GM21619 (cell line): ENCODE measurements around the gene CWH43.
"Not testable (repeated sequence)": the region's sequence is repeated elsewhere in the genome, so short reads cannot be mapped to it uniquely, and the experiment has no call there.

Experiments
- ATAC-seq: cut with Tn5 transposase; IDR thresholded peaks from one replicate; pipeline ENCODE4 v1.9.1; 2021; ENCODE audit not compliant: unreplicated experiment

The CWH43 gene

DNA sequence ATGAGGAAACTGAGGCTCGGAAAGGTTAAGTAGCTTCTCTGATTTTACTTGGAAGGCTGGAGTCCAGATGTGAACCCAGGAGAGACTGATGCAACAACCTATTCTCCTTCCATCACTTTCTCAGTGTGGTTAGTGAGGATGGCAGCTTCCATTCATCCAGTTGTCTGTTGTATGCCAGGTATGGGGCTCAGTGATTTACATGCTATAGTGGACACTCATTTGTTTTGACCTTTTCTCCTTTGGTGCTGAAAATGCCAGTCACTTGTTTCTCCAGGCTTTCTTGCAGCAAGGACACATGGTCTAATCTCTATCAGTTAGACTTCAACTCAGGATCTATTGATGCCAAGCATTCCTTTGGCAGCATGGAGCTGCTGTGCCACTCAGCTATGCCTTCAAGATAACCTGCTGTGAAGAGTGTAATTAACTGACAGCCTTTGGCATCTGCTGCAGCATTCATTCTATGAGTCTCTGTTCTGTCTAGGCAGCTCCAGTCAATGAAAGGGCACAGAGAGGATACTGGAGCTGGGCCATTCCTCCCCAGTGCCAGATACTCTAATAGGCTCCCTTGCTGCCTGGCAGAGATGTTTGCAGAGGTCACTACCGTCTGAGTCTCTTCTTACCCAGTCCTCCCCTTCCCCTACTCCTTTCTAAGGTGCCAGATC is 11.0 kb upstream of the CWH43 start:
- ATAC-seq = no peak

DNA sequence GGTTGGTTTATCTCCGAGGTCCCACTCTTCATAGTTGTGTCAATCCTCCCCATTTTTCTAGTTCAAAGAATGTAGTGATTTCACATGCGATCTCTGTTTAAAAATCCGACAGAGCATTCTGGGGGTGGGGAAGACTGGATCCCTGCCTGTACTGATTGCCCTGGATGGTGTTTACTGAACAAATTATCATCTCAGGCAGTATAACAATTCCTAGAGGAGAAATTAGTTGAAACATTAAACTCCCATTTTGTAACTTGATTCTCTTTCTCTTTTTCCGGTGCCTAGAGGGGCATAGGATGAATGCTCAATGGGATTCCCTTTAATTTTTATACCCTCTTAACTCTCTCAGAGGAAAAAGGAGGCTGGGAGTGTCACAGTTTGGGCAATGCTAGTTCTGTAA is 10.0 kb upstream of the CWH43 start:
- no peak for ATAC-seq

DNA sequence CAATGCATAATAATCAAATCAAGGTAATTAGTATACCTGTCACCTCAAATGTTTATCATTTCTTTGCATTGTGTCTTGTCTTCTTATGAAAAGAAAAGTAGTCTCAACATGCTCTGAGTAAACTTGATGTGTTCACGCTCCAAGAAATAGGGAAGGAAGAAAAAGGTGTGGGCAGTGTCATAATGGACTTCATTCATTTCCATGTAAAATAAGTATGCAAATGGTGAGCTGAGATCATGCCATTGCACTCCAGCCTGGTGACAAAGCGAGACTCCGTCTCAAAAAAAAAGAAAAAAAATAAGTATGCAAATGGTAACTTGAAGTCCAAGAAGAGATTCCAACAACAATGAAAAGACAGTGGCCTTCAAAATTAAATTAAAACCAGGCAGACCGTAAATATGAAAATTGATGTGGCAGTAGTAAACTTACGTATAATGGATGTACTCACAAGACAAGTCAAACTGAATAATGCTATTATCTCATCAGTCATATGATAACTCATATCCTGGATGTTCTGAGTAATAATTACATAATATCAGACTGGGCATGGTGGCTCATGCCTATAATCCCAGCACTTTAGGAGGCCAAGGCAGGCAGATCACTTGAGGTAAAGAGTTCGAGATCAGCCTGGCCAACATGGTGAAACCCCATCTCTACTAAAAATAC is 6.0 kb upstream of the CWH43 start:
- no peak for ATAC-seq

DNA sequence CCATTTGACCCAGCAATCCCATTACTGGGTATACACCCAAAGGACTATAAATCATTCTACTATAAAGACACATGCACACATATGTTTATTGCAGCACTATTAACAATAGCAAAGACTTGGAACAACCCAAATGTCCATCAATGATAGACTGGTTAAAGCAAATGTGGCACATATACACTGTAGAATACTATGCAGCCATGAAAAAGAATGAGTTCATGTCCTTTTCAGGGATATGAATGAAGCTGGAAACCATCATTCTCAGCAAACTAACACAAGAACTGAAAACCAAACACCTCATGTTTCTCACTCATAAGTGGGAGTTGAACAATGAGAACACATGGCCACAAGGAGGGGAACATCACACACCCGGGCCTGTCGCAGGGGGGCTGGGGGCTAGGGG is 2.1 kb upstream of the CWH43 start:
- ATAC-seq = not testable (repeated sequence)

DNA sequence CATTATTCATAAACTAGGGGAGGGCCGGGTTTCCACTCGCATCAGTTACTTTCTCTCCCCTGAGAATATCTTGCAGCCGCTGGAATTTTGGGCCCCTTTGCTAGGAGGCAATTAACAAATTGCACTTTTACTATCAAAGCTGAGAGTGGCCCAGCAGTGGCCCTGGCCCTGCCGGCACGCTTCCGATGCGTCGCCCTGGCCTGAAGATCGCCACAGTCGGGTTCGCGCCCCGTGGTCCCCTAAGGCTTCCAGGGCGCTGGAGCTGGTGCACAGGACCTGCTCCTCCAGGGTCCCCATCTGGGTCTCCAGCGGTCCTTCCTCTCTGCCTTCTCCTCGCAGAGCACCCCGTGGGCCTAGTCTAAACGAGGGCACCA is 486 bp upstream of the CWH43 start:
- ATAC-seq = no peak

DNA sequence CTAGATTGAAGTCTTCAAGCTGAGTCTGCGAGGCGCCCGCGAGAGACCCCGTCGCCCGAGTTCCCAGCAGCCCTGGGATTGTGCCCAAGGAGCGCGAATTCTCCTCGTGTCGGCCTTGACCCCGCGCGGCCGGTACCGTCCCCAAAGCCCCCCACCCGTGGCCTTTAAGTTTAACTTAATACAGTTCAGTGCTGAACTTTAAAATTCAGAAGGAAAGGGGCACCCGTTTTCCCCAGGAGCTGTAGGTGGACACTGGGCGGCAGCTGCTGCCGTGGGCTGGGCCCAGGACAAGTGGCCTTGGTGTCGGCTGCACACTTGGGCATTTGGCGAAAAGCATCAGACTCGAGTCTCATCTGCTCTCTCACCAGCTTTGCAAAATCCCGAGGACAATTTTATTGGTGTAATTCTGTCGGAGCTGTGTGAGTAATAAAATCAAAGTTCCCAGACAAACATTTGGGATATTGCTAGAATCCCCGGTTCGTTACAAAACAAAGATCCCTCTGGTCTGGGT is 634 bp downstream of the CWH43 start:
- ATAC-seq = no peak

DNA sequence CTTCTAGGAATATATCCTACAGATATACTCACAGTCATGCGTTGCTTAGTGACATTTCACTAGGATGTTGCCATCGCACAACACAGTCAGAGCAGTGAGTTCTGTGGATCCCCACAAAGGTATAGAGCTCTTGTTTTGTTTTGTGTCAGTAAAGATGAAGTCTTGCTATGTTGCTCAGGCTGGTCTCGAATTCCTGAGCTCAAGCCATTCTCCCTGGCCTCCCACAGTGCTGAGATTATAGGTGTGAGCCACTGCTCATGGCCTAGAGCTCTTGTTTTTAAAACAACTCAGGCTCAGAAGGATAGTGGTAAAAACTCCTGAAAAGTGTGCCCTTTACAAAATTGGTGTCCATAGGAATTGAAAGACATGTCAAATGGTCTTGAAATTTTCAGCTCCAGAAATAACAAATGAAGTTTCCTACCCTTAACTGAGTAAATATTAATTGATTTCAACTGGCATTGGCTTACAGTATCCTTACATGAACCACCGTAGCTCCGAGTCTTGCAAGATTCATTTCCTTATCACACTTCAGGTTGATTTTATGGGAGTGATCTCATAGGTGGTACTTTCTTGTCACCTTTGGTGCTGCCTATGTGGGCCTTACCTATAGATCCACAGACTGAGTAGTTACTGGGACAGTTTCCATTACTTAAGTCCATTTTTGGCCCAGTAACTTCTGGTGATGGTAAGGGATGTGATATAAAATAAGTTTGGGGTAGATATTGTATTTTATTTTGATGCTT is 3.6 kb downstream of the CWH43 start:
- ATAC-seq = no peak

DNA sequence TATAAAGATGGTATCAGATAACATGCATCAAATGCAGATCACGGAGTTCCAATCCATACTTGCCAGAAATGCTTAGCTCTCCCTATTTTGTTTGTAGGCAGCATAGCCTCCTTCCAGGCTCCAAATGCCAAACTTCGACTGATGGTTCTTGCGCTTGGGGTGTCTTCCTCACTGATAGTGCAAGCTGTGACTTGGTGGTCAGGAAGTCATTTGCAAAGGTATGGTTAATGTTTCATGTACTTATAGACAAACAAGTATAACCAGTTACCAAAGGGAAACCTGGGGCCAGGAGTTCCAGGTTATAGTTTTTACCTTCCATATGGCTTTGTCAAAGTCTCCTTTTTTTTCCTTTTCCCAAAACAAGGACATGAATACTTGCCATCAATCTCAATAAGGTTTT is 5.3 kb downstream of the CWH43 start:
- ATAC-seq = no peak

DNA sequence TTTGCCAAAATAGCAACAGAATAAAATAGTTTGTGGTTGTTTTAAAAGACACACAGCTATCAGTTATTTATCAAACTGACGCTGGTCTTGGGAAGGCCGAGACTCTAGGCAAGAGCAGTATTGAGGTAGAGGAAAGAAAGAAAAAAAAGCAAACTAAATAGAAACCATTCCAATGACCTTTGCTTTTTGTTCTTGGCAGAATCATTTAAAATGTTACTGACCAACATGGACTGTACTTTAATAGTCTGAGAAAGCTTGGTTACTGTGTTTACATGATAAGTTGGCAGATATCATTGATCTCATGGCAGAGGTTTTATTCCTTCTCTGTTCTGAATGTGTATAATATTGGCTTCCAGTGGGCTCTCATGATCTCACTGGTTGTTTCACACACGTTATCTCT is 11.9 kb downstream of the CWH43 start:
- ATAC-seq = no peak

DNA sequence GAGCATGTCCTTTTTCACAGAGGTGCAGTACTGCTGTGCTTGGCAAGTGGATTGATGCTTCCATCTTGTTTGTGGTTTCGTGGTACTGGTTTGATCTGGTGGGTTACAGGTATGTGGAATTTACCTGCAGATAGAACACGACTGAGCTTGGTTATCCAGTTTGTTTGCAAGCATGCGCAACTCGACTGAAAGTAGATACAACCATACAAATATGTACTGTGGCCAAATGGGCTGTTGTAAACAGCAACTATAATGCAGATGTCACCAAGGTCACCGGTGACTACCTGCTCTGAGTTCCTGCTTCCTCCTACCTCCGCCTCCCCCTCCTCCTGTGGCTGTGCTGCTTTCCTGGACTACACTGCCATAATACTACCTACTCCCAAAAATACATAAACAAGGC is 12.4 kb downstream of the CWH43 start:
- no peak for ATAC-seq

DNA sequence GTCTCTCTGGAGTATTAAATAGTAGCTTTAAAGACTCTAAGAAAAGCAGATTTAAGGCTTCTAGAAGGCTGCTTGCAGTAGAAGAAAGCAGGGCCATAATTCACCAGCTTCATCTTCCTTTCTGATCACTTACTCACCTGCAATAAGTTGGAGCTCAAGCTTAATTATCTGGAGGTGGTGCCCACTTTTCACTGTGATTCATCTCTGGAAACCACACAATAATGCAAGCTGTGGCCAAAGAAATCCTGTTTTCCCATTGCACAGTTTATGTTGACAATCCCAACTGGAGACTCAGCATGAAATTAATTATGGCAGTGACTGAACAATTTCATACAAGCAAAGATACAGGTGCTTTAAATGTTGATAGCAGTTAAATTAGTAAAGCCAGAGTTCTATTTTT is 14.7 kb downstream of the CWH43 start:
- ATAC-seq = no peak

DNA sequence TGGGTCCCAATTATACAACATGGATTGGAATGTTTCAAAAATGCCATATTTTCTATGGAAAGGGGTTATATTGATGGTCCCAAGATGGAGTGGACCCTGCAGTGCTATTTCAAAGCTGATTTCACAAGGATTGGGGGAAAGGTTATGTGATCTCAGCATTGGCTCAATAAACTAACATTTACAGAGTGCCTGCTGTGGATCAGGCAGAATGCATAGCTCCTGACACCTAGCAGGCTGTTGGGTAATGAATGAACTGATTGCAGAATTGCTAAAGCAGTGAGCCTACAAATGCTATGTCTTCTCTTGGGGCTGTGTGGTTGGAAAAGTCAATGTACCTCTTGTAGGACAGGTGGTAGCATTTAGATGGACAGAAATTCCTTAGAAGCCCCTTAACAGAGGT is 16.9 kb downstream of the CWH43 start:
- no peak for ATAC-seq

DNA sequence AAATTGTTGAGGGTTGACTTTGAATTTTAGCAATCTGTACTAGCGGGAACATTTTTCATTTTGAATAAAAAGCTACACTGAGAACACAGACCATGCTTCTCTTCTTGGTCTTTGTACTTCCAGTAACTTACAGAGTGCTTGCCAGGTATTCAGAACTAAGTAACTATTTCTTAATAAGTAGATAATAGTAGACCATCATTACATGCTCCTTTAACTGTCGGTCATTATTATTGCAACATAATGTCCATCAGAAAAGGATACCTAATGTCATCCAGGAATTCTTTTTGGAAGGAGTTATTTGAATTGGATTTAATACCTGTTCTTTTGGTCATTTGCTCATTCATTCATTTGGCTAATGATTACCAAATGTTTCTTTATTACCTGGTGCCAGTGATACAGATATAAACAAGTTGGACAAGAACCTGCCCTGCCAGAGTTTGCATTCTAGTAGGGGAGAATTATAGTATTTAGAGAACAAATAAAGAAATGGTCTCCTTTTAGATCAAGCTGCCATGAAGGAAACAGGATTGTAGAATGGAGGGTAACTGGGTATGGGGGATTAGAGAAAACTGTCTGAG is 32.7 kb downstream of the CWH43 start:
- ATAC-seq = no peak

DNA sequence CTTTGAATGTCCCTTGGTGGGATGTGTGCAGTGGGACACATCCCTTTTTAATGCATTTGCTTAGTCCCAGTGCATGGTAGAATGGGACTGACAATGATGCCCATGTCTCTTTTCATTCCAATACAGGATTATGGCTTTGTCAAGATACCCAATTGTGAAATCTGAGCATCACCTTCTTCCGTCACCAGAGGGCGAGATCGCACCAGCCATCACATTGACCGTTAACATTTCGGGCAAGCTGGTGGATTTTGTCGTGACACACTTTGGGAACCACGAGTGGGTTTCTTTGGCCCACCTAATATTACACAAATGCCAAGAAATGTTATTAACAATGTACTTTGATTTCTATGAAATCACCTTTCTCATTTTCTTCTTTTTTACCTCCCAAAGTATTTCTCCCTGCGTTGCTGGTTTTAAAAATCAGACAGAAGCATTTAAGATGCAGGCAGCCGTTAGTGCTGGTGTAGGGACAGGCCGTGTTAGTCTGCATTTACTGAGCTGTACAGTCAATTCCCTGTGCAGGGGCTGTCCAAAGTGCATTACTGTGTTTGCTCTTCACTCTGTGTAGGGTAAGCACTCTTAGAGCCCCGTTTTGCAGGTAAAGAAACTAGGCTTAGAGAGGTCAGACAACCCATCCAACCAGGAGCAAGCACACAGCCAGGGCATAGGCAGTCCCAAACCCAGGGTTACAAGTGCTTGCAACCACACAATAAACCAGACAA is 46.5 kb downstream of the CWH43 start:
- ATAC-seq = no peak

DNA sequence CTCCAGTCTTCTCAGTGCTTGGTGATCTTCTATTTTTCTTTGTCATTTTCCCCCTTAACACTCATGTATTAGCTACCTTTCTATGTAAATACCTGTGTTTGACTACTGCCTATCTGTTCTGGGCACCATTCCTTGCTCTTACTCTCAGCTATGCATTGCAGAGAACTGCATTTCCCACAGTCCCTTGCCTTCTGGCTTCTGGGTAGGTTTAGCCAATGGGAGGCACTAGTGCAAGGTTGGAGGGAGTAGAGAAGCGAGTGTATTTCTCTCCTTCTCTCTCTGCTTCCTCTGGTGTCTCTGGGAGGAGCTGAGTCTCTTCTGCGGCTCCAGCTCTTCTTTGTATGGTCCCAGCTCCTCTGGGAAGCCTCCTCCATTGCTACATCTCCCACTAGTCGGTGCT is 50.5 kb downstream of the CWH43 start:
- no peak for ATAC-seq

DNA sequence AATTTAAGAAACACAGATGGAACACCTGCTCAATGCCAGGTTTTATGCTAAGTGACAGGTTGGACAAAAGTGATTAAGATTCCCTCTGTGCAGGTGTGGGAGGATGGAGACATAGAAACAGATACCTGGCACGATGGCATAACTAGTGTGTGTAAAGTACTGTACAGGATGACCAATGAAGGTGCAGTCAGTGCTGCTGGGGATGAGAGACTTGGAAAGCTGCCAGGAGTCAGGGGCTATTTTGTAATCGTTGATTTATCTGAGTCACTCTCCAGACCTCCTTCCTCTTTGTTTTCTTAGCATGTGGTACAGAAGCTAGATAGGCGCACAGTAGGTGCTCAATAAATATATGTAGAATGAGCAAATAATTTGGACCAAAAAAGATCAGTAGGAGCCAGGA is 58.2 kb downstream of the CWH43 start:
- ATAC-seq = no peak

DNA sequence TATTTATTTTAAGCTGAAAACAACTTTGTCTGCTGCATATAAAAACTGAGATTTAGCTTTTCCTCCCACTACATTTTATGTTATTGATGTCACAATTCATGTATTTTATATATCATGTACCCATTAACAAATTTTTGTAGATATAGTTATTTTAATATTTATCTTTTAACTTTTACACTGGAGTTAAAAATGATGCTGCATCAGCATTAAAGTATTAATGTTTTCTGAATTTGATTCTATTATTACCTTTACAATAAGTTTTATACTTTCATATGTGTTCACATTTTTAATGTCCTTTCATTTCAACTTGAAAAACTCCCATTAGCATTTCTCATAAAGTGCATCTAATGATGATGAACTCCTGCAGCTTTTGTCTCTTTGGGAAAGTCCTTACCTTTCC is 72.2 kb downstream of the CWH43 start:
- ATAC-seq = no peak

DNA sequence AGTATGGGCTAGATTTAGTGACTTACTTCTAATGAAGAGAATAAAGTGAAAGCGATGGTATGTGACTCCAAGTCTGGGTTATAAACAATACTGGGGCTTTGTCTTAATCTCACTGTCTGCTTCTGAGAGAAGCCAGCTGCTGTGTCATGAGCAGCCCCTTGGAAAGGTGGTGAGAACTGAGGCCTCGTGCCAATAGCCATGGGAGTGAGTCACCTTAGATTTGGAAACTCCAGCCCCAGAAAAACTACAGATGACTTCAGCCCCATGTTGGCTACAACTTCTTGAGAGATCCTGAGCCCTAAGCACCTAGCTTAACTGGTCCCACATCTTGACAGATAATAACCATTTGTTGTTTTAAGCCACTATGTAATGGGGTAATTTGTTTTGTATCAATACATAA is 77.6 kb downstream of the CWH43 start:
- ATAC-seq = no peak

DNA sequence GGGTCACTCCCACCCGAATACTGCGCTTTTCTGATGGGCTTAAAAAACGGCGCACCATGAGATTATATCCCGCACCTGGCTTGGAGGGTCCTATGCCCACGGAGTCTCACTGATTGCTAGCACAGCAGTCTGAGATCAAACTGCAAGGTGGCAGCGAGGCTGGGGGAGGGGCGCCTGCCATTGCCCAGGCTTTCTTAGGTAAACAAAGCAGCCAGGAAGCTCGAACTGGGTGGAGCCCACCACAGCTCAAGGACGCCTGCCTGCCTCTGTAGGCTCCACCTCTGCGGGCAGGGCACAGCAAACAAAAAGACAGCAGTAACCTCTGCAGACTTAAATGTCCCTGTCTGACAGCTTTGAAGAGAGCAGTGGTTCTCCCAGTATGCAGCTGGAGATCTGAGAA is 86.1 kb downstream of the CWH43 start:
- not testable (repeated sequence) for ATAC-seq

DNA sequence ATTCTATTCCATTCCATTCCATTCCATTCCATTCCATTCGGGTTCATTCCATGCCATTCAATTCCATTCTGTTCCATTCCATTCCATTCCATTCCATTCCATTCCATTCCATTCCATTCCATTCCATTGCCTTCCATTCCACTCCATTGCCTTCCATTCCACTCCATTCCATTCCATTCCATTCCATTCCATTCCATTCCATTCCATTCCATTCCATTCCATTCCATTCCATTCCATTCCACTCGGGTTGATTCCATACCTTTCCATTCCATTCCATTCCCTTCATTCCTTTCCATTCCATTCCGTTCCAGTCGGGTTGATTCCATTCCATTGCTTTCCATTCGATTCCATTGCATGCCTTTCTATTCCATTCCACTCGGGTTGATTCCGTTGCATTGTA is 105.8 kb downstream of the CWH43 start:
- not testable (repeated sequence) for ATAC-seq

DNA sequence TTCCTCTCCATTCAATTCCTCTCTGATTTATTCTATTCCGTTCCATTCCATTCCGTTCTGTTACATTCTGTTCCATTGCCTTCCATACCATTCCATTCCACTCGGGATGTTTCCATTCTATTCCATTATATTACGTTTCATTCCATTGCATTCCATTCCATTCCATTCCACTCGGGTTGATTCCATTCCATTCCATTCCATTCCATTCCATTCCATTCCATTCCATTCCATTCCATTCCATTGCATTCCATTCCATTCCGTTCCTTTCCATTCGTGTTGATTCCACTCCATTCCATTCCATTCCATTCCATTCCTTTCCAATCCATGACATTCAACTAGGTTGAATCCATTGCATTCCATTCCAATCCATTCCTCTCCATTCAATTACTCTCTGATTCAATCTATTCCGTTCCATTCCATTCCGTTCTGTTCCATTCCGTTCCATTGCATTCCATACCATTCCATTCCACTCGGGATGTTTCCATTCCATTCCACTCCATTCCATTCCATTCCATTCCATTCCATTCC is 106.6 kb downstream of the CWH43 start:
- peak; percentile 40 for ATAC-seq
